SU-DHL-6 (cell line): Measurements from ENCODE around the gene RYR2.

ENCODE experiments used
- H2AFZ ChIP-seq: fragments of 200-600 bp; sonication (generic); 2 replicates; pipeline ENCODE4 v1.6.1; 2014; ENCODE audit warnings: low read depth, mild to moderate bottlenecking, moderate library complexity, mixed read lengths, antibody characterized with exemption, low read length; ENCODE audit not compliant: severe bottlenecking
- H3F3A ChIP-seq: fragments of 200-600 bp; shearing (Covaris generic); 2 replicates; pipeline ENCODE4 v1.6.0; 2016; ENCODE audit warnings: antibody characterized with exemption, mild to moderate bottlenecking; ENCODE audit not compliant: insufficient read depth
- H3K27ac ChIP-seq: fragments of 200-600 bp; sonication (generic); 2 replicates; pipeline ENCODE4 v1.5.1; 2016; ENCODE audit warnings: low read depth, mild to moderate bottlenecking, low read length, moderate library complexity, mixed read lengths
- H3K27me3 ChIP-seq: fragments of 200-600 bp; sonication (generic), shearing (Covaris generic); 2 replicates; pipeline ENCODE4 v1.6.0; 2014; ENCODE audit warnings: mild to moderate bottlenecking, low read length
- H3K36me3 ChIP-seq: fragments of 200-600 bp; sonication (generic); 2 replicates; pipeline ENCODE4 v1.6.1; 2014; ENCODE audit warnings: mild to moderate bottlenecking, low read length, mixed read lengths
- H3K4me2 ChIP-seq: fragments of 300-600, 200-600 bp; shearing (Covaris generic), sonication (generic); 2 replicates; pipeline ENCODE4 v1.6.0; 2014; ENCODE audit warnings: low read length, low read depth, mild to moderate bottlenecking; ENCODE audit not compliant: poor library complexity, severe bottlenecking
- H3K4me3 ChIP-seq: fragments of 200-600 bp; sonication (generic); 2 replicates; pipeline ENCODE4 v1.5.1; 2014; ENCODE audit warnings: antibody characterized with exemption, low read length, mild to moderate bottlenecking, mixed read lengths; ENCODE audit not compliant: insufficient read depth, poor library complexity, severe bottlenecking
- H3K79me2 ChIP-seq: fragments of 200-600 bp; sonication (generic); 2 replicates; pipeline ENCODE4 v1.6.1; 2014; ENCODE audit warnings: mild to moderate bottlenecking, low read length, moderate library complexity; ENCODE audit not compliant: insufficient read depth
- H3K9ac ChIP-seq: fragments of 200-600 bp; sonication (generic); 2 replicates; pipeline ENCODE4 v1.7.0; 2014; ENCODE audit warnings: mild to moderate bottlenecking, low read length
- H3K9me2 ChIP-seq: fragments of 200-600 bp; sonication (generic); replicated peaks from 2 replicates; pipeline ENCODE4 v1.6.1; 2014; ENCODE audit warnings: low read length; ENCODE audit not compliant: insufficient read depth
- H3K9me3 ChIP-seq: fragments of 200-600 bp; sonication (generic); 2 replicates; pipeline ENCODE4 v1.6.1; 2014; ENCODE audit warnings: low read length, mixed read lengths; ENCODE audit not compliant: insufficient read depth
- H4K20me1 ChIP-seq: fragments of 200-600 bp; sonication (generic); 2 replicates; pipeline ENCODE4 v1.6.1; 2014; ENCODE audit warnings: low read depth, mild to moderate bottlenecking, antibody characterized with exemption, low read length, moderate library complexity, mixed read lengths
- EZH2phosphoT487 ChIP-seq: fragments of 200-600 bp; sonication (generic), shearing (Covaris generic); conservative IDR thresholded peaks from 2 replicates; pipeline ENCODE4 v1.6.1; 2018; ENCODE audit warnings: mild to moderate bottlenecking, antibody characterized with exemption, low read length, moderate library complexity, mixed read lengths
- TF ChIP-seq, protein P1 (sequence below): fragments of 200-600 bp; sonication (generic); IDR thresholded peaks from one replicate; pipeline ENCODE4 v1.5.1; 2017; ENCODE audit warnings: antibody characterized with exemption, mild to moderate bottlenecking, low read length, moderate library complexity; ENCODE audit not compliant: insufficient read depth, poor library complexity, severe bottlenecking

The RYR2 gene

DNA sequence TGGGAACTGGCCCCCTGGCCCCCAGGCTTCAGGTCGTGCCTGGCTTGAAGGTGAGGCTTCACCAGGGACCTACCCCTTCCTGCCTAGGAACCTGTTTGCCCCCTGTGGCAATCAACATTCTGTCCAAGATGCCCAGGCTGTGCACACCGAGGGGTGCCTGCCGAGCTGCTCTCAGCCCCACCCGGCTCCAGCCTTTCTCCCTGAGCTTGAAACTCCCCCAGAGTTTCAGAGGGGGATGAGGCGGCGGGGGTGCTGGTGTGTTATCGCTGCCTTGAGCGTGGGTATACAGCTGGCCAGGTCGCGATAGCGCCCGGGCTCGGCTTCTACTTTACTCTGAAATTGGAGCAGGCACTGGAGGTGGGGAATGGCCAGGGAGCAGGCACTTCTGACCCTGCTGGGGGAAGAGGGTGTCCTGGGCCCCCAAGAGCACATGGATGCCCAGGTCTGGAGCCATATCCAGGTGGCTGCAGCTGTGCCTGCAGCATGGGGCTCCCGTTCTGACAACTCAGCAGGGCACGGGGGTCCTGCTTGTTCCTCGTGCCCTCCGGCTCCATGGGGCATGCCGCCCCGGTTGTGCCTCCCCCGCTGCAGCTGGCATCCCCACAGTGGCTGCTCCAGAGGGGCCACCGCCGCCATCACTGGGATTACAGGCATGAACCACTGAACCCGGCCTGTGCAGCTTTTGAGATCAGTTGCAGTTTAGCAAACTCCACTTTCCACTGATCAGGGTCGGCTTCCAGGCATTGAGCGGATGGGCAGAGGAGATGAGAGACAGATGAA is 29.8 kb downstream of the RYR2 start:
- TF ChIP-seq EZH2phosphoT487 = no peak
- TF ChIP-seq, protein P1, sequence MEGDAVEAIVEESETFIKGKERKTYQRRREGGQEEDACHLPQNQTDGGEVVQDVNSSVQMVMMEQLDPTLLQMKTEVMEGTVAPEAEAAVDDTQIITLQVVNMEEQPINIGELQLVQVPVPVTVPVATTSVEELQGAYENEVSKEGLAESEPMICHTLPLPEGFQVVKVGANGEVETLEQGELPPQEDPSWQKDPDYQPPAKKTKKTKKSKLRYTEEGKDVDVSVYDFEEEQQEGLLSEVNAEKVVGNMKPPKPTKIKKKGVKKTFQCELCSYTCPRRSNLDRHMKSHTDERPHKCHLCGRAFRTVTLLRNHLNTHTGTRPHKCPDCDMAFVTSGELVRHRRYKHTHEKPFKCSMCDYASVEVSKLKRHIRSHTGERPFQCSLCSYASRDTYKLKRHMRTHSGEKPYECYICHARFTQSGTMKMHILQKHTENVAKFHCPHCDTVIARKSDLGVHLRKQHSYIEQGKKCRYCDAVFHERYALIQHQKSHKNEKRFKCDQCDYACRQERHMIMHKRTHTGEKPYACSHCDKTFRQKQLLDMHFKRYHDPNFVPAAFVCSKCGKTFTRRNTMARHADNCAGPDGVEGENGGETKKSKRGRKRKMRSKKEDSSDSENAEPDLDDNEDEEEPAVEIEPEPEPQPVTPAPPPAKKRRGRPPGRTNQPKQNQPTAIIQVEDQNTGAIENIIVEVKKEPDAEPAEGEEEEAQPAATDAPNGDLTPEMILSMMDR = no peak
- Histone ChIP-seq H3K4me3 (no peak overlapping the region), H3K4me2 (no peak overlapping the region), H4K20me1 (no peaks in the 10 kb centered on the region), H3K9me2 (no peaks in the 10 kb centered on the region), H3K36me3 (no peaks in the 10 kb centered on the region), H2AFZ (no peak overlapping the region), H3K27me3 (no peaks in the 10 kb centered on the region), H3K9ac (no peak overlapping the region), H3K27ac (no peak overlapping the region), H3K79me2 (no peaks in the 10 kb centered on the region), H3F3A (no peaks in the 10 kb centered on the region), H3K9me3 (no peaks in the 10 kb centered on the region)

DNA sequence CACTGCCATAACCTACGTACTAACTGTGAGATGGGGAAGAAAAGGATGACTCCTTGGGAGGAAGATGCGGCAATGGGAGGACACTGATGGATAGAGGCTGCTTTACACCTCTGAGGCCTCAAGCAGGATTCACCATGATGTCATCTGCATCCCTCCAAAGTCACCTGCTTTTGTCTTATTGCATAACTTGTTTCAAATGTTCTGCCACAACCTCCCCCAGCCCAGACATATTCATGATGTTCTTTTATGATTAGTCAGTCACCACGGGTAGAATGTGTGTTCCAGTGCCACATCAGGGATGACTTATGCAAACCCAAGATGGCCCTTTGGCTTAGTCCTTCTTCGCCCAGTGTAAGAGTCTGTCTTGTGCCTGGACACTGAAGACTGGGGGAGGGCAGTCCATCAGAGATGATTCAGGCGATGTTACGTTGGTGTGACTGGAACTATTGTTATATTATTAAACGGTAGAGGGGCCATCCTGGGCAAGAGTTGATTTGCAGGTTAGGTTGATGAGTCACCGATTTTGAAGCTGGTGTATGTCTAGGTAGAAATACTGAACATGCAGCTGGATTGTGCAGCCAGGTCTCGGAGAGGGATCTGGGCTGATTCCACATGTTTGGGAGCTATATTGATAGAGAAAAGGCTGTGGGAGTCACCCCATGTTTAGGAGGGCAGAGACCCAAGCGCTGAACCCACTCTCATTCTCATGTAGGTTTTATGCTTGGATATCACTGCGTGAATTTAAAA is 32.6 kb downstream of the RYR2 start:
- Histone ChIP-seq H3K4me3 (no peak overlapping the region), H3K79me2 (no peaks in the 10 kb centered on the region), H3K9me2 (no peaks in the 10 kb centered on the region), H3K4me2 (no peak overlapping the region), H4K20me1 (no peaks in the 10 kb centered on the region), H3F3A (no peaks in the 10 kb centered on the region), H3K27me3 (no peaks in the 10 kb centered on the region), H3K36me3 (no peaks in the 10 kb centered on the region), H2AFZ (no peak overlapping the region), H3K9ac (no peak overlapping the region), H3K9me3 (no peaks in the 10 kb centered on the region), H3K27ac (no peak overlapping the region)
- TF ChIP-seq, protein P1 = no peak
- no peak for TF ChIP-seq EZH2phosphoT487

DNA sequence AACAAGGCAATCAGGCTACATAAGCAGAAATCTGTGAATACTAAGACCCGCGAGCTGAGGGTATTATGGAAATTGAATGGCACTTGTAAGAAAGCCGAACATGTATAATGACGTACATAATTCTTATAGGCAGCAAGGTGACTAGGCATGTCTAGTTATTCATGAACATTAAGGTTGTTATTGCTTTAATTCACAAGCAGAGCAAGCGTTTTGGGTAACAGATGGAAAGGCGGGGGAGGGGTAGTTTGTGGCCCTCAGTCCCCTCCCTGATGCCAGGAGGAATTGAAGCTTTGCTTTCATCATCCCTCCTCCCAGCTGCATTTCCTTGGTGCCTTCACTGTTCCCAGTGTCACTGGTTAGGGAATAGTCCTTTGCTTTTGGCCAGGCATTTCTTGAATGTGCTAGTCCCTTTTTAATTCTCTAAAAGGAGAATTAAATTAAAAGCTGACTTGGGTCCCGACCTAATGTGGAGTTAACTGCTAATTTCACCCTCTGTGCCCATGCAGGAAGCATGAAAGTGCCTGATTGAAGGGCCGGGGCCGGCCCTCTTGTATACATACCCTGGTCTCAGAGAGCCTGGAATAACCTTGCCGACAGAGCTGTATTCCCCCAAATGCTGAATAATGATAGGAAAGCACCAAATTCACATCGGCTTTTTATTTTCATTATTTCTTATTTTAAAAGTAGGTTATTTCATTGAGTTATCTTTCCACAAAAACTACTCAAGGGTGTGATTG is 42.5 kb downstream of the RYR2 start:
- H3K9me2 ChIP-seq = no peaks in the 10 kb centered on the region
- no peaks in the 10 kb centered on the region for H4K20me1 ChIP-seq
- H2AFZ ChIP-seq = no peak overlapping the region

More for the DNA sequence above, 42.5 kb downstream of the RYR2 start:
- Histone ChIP-seq H3F3A (no peaks in the 10 kb centered on the region), H3K79me2 (no peaks in the 10 kb centered on the region), H3K27ac (no peak overlapping the region), H3K36me3 (no peaks in the 10 kb centered on the region), H3K9ac (no peak overlapping the region), H3K9me3 (no peaks in the 10 kb centered on the region), H3K27me3 (no peaks in the 10 kb centered on the region), H3K4me3 (no peak overlapping the region), H3K4me2 (no peak overlapping the region)
- no peak for TF ChIP-seq EZH2phosphoT487
